PC-3 (cell line): Measurements from ENCODE around the gene PGS1. TPM values are rescaled to one million over a fixed set of nuclear protein-coding genes. Genes with fewer than 3 reads are reported as not detected.
"Not testable (repeated sequence)": the region's sequence is repeated elsewhere in the genome, so short reads cannot be mapped to it uniquely, and the experiment has no call there.

ENCODE experiments used
- ATAC-seq: fragments of 200-7000 bp; cut with Tn5 transposase; 2 replicates; pipeline ENCODE4 v1.9.1; 2020; ENCODE audit warnings: mild to moderate bottlenecking, moderate library complexity
- BruUV-seq: library from RNA; stranded (reverse); fragments of 400-500 nt; replicated peaks from 2 replicates; lab custom pipeline; 2021; lab: Mats Ljungman, UMichigan
- CTCF ChIA-PET: fragments of 300-600 bp; sonication (Branson Sonifier 250); formaldehyde crosslinking; loops from one replicate; lab custom pipeline; 2022; ENCODE audit warnings: antibody characterized with exemption; lab: Charles Lee
- POLR2A ChIA-PET: fragments of 300-600 bp; sonication (Branson Sonifier 250); formaldehyde crosslinking; loops from one replicate; lab custom pipeline; 2022; ENCODE audit warnings: antibody characterized with exemption; ENCODE audit not compliant: unreplicated experiment; lab: Charles Lee
- DNase-seq: peaks from one replicate; pipeline ENCODE4 v3.0.0-alpha.2; 2015
- H2AFZ ChIP-seq: fragments of 300-600 bp; sonication (generic); 2 replicates; pipeline ENCODE4 v1.6.0; 2016; ENCODE audit warnings: antibody characterized with exemption, low read length
- H3F3A ChIP-seq: fragments of 300-600 bp; sonication (generic); one replicate; pipeline ENCODE4 v1.6.0; 2017; ENCODE audit warnings: antibody characterized with exemption, low read length, control low read depth, mild to moderate bottlenecking; ENCODE audit not compliant: unreplicated experiment
- H3K27ac ChIP-seq: fragments of 300-600 bp; sonication (generic); 2 replicates; pipeline ENCODE4 v1.5.1; 2016; ENCODE audit warnings: mild to moderate bottlenecking, low read length
- H3K27me3 ChIP-seq: fragments of 300-600 bp; sonication (generic); 2 replicates; pipeline ENCODE4 v1.6.1; 2016; ENCODE audit warnings: low read length, mixed read lengths
- H3K36me3 ChIP-seq: fragments of 300-600 bp; sonication (generic); 2 replicates; pipeline ENCODE4 v1.6.1; 2016; ENCODE audit warnings: low read depth, mixed run types, low read length, mixed read lengths
- H3K4me1 ChIP-seq: fragments of 300-600 bp; sonication (generic); 2 replicates; pipeline ENCODE4 v1.5.1; 2016; ENCODE audit warnings: low read length; ENCODE audit not compliant: insufficient read depth
- H3K4me2 ChIP-seq: fragments of 300-600 bp; sonication (generic); 2 replicates; pipeline ENCODE4 v1.6.0; 2016; ENCODE audit warnings: low read length
- H3K4me3 ChIP-seq: fragments of 300-600 bp; sonication (generic); 2 replicates; pipeline ENCODE4 v1.5.1; 2016; ENCODE audit warnings: mild to moderate bottlenecking, low read length, mixed read lengths
- H3K79me2 ChIP-seq: fragments of 300-600 bp; sonication (generic); 2 replicates; pipeline ENCODE4 v1.6.1; 2017; ENCODE audit warnings: low read length, mixed read lengths
- H3K9ac ChIP-seq: fragments of 300-600 bp; sonication (generic); 2 replicates; pipeline ENCODE4 v1.6.0; 2016; ENCODE audit warnings: mild to moderate bottlenecking, low read length
- H3K9me2 ChIP-seq: fragments of 300-600 bp; sonication (generic); replicated peaks from 2 replicates; pipeline ENCODE4 v1.6.1; 2016; ENCODE audit warnings: mixed run types, low read length, mixed read lengths
- H3K9me3 ChIP-seq: fragments of 300-600 bp; sonication (generic); 2 replicates; pipeline ENCODE4 v1.6.1; 2016; ENCODE audit warnings: low read length, mixed read lengths
- H4K20me1 ChIP-seq: fragments of 300-600 bp; sonication (generic); 2 replicates; pipeline ENCODE4 v1.6.1; 2016; ENCODE audit warnings: low read length, mixed read lengths
- EZH2 ChIP-seq: fragments of 300-600 bp; sonication (generic); IDR thresholded peaks from one replicate; pipeline ENCODE4 v1.6.1; 2017; ENCODE audit warnings: antibody characterized with exemption, mild to moderate bottlenecking, low read length; ENCODE audit not compliant: unreplicated experiment
- EZH2phosphoT487 ChIP-seq: fragments of 300-600 bp; sonication (generic); IDR thresholded peaks from 2 replicates; pipeline ENCODE4 v1.6.1; 2018; ENCODE audit warnings: mild to moderate bottlenecking, antibody characterized with exemption, low read length, borderline replicate concordance
- intact Hi-C: fragments of 100-400 bp; cut with micrococcal nuclease; formaldehyde crosslinking; loops from 2 replicates; pipeline ENCODE4 v1.9.0; 2023
- total RNA-seq: library from RNA; depleted of rRNA; stranded (reverse); fragments of >200 nt; gene quantifications from 2 replicates; pipeline ENCODE4 v1.2.3, GENCODE V29; 2014
- TF ChIP-seq, protein P1 (sequence below): fragments of 300-600 bp; sonication (generic); conservative IDR thresholded peaks from 2 replicates; pipeline ENCODE4 v1.5.1; 2017; ENCODE audit warnings: antibody characterized with exemption, low read depth, mild to moderate bottlenecking, low read length

PGS1 gene
- total RNA-seq, 1 experiment from 2014 or later = 47.0 TPM

DNA sequence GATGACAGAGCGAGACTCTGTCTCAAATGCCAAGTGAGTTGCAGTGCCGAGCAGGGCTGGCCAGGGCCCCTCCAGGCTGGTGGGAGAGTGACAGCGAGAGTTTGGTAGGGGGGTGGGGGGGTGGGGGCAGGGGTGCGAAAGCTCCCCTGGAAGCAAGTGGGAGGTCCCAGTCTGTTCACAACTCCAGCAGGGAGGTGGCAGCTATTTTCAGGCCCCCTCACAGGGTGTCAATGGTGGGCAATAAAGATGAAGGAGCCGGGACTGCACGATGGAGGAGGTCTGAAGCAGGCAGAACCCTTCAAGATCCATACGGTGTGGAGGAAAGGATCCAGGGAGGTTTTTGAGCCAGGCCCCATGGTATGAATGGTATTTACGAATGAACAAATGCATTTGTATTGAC lies 83.7 kb downstream of the PGS1 start:
- CTCF ChIA-PET = no interaction called here
- BruUV-seq = no TSS peak

DNA sequence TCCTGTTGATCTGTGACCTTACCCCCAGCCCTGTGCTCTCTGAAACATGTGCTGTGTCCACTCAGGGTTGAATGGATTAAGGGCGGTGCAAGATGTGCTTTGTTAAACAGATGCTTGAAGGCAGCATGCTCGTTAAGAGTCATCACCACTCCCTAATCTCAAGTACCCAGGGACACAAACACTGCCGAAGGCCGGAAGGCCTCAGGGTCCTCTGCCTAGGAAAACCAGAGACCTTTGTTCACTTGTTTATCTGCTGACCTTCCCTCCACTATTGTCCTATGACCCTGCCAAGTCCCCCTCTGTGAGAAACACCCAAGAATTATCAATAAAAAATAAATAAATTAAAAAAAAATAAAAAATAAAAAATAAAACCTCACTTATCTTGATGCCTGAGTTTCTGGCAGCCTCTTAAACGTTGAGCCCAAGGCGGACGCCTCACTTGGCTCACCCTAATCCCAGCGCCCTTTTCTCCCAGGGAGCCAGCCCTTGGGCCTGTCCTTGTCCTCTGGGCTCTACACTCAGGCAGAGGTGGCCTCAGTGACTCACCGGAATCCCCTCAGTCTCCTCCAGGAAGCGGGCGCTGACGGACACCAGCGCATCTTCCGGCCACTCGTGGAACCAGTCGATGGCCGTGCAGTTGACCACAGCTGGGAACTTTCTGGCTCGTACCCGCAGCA lies 87.8 kb downstream of the PGS1 start:
- intact Hi-C loops, CTCF ChIA-PET, H3K27me3 ChIP-seq: not testable (repeated sequence)

More for the DNA sequence above, 83.7 kb downstream of the PGS1 start:
- Histone ChIP-seq H3K79me2 (no peaks in the 10 kb centered on the region), H3K4me3 (no peak overlapping the region), H3F3A (no peaks in the 10 kb centered on the region), H3K4me2 (no peak overlapping the region), H3K27ac (no peak overlapping the region), H4K20me1 (no peaks in the 10 kb centered on the region), H3K36me3 (no peaks in the 10 kb centered on the region), H3K9me3 (no peaks in the 10 kb centered on the region), H3K27me3 (no peaks in the 10 kb centered on the region), H2AFZ (no peak overlapping the region), H3K4me1 (no peaks in the 10 kb centered on the region), H3K9me2 (no peaks in the 10 kb centered on the region), H3K9ac (no peak overlapping the region)
- ATAC-seq (no peak), DNase-seq (no peak)
- intact Hi-C loops = no loop called here
- TF ChIP-seq, protein P1, sequence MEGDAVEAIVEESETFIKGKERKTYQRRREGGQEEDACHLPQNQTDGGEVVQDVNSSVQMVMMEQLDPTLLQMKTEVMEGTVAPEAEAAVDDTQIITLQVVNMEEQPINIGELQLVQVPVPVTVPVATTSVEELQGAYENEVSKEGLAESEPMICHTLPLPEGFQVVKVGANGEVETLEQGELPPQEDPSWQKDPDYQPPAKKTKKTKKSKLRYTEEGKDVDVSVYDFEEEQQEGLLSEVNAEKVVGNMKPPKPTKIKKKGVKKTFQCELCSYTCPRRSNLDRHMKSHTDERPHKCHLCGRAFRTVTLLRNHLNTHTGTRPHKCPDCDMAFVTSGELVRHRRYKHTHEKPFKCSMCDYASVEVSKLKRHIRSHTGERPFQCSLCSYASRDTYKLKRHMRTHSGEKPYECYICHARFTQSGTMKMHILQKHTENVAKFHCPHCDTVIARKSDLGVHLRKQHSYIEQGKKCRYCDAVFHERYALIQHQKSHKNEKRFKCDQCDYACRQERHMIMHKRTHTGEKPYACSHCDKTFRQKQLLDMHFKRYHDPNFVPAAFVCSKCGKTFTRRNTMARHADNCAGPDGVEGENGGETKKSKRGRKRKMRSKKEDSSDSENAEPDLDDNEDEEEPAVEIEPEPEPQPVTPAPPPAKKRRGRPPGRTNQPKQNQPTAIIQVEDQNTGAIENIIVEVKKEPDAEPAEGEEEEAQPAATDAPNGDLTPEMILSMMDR = no peak
- TF ChIP-seq EZH2 (no peak), EZH2phosphoT487 (no peak)
- POLR2A ChIA-PET = no interaction called here

DNA sequence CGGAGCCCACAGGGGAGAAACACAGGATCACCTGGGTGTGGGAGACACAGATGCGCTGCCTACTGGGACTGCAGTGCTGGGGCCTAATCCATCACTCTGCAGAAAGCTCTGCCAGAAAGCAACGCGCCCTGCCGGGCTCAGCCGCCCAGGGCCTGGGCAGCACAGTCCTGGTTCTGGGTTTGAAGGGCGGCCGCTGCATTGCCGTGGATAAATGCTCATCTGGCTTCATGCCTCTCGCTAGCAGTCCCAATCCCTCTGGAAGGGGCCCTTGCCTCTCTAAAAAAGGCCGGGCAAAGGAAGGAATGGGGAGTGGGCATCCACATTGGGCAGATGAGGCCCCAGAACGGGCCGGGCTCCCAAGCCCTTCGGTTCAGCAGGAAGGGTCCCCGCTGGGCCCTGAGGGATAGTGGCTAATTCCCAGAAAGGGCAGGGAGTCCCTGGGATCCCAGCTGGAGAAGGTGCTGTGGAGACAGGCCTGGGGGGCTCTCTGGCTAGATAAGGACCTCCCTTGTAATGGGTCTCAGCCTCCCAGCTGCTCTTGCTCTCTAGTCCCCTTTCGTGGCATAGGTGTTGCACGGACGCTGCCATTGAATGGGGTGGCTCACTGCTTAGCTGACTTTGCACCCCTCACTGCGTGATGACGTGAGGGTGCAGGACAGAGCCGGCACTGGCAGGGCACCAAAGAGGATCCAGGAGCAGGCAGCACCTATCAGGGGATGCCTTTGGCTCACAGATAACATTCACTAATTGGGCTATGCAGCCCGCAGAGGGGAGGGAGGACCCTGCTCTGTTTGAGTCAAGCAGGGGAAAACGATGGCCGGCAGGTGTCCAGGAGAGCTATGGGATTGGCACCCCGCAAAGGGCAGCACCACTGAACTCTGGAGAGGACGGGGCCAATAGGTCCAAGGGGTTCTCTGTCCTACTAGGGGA lies 88.6 kb downstream of the PGS1 start:
- Histone ChIP-seq H3K9me3 (no peaks in the 10 kb centered on the region), H3K36me3 (no peaks in the 10 kb centered on the region), H3K9me2 (no peaks in the 10 kb centered on the region), H3K4me3 (no peak overlapping the region), H3K4me1 (no peaks in the 10 kb centered on the region), H3F3A (no peaks in the 10 kb centered on the region), H3K27me3 (no peaks in the 10 kb centered on the region), H2AFZ (no peak overlapping the region), H3K9ac (no peak overlapping the region), H3K79me2 (no peaks in the 10 kb centered on the region), H3K4me2 (no peak overlapping the region), H4K20me1 (no peaks in the 10 kb centered on the region), H3K27ac (no peak overlapping the region)
- ChIA-PET POLR2A (no interaction called here), CTCF (no interaction called here)
- no peak for DNase-seq
- intact Hi-C loops = no loop called here
- ATAC-seq = no peak
- BruUV-seq = no TSS peak
- TF ChIP-seq, protein P1 = no peak
- TF ChIP-seq EZH2phosphoT487 (no peak), EZH2 (no peak)

More for the DNA sequence above, 87.8 kb downstream of the PGS1 start:
- BruUV-seq, H4K20me1 ChIP-seq, H3F3A ChIP-seq, H3K9me2 ChIP-seq, POLR2A ChIA-PET, H3K36me3 ChIP-seq, H3K4me2 ChIP-seq, H3K4me3 ChIP-seq, H3K79me2 ChIP-seq, H3K9ac ChIP-seq, H2AFZ ChIP-seq, H3K4me1 ChIP-seq, H3K9me3 ChIP-seq, H3K27ac ChIP-seq, ATAC-seq, DNase-seq: not testable (repeated sequence)
